ENCODE data around the gene GAN.

Gene GAN

GRCh38 chr16:81333356-81333755, 18.6 kb downstream of the GAN start:
- CTCF ChIA-PET, result no interaction called here
- Histone ChIP-seq H3K36me3 (ENCODE audit: control insufficient read depth in 2 of 2, insufficient read depth in 1 of 2, low read length in 2 of 2) (no peaks in the 10 kb centered on the region), H3K4me1 (ENCODE audit: control insufficient read depth, insufficient read depth, low read length) (peaks cover 6% of the 10 kb centered on the region; the same call in 1 of the 2 replicates), H3K27ac (ENCODE audit: extremely low read depth, low read depth, low read length) (no peak overlapping the region), H3K4me3 (ENCODE audit: low read depth, low read length) (no peak overlapping the region), H3K9me3 (ENCODE audit: control insufficient read depth, insufficient read depth, low read depth, low read length) (no peaks in the 10 kb centered on the region)
- POLR2A ChIA-PET, result no interaction called here
- peak; percentile 33; the same call in 1 of the 2 replicates for TF ChIP-seq ZNF10 (tag by site-specific recombination; IDR thresholded peaks at IDR 0.05)
- TF ChIP-seq HIC1 (tag by site-specific recombination; IDR thresholded peaks at IDR 0.05), result no peak

GRCh38 chr16:81335669-81336068, 20.9 kb downstream of the GAN start:
- Histone ChIP-seq H3K9me3 (ENCODE audit: control insufficient read depth, insufficient read depth, low read depth, low read length) (no peaks in the 10 kb centered on the region), H3K4me3 (ENCODE audit: low read depth, low read length) (no peak overlapping the region), H3K4me1 (ENCODE audit: control insufficient read depth, insufficient read depth, low read length) (no peaks in the 10 kb centered on the region), H3K36me3 (ENCODE audit: control insufficient read depth in 2 of 2, insufficient read depth in 1 of 2, low read length in 2 of 2) (no peaks in the 10 kb centered on the region), H3K27ac (ENCODE audit: extremely low read depth, low read depth, low read length) (no peak overlapping the region)
- TF ChIP-seq, protein P1, sequence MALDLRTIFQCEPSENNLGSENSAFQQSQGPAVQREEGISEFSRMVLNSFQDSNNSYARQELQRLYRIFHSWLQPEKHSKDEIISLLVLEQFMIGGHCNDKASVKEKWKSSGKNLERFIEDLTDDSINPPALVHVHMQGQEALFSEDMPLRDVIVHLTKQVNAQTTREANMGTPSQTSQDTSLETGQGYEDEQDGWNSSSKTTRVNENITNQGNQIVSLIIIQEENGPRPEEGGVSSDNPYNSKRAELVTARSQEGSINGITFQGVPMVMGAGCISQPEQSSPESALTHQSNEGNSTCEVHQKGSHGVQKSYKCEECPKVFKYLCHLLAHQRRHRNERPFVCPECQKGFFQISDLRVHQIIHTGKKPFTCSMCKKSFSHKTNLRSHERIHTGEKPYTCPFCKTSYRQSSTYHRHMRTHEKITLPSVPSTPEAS (tag by site-specific recombination; IDR thresholded peaks at IDR 0.05), result no peak
- TF ChIP-seq ZNF37A (tag by site-specific recombination; IDR thresholded peaks at IDR 0.05) (no peak), ZNF664 (tag by site-specific recombination; IDR thresholded peaks at IDR 0.05) (no peak), ZNF544 (tag by site-specific recombination; IDR thresholded peaks at IDR 0.05) (no peak), ZBTB6 (tag by site-specific recombination; IDR thresholded peaks at IDR 0.05) (no peak)
- ChIA-PET POLR2A (no interaction called here), CTCF (interaction anchor here (0.6 kb wide), 1 partner anchor 31 kb away, joined by 3 read pairs; no protein-coding TSS in a partner anchor)

- Histone ChIP-seq H3K27ac (ENCODE audit: extremely low read depth, low read depth, low read length) (no peak overlapping the region), H3K4me1 (ENCODE audit: control insufficient read depth, insufficient read depth, low read length) (no peaks in the 10 kb centered on the region), H3K36me3 (ENCODE audit: control insufficient read depth in 2 of 2, insufficient read depth in 1 of 2, low read length in 2 of 2) (no peaks in the 10 kb centered on the region), H3K9me3 (ENCODE audit: control insufficient read depth, insufficient read depth, low read depth, low read length) (no peaks in the 10 kb centered on the region), H3K4me3 (ENCODE audit: low read depth, low read length) (no peak overlapping the region)
- POLR2A ChIA-PET, result interaction anchor here (0.7 kb wide), 1 partner anchor 18 kb away, joined by 4 read pairs; no protein-coding TSS in a partner anchor
- CTCF ChIA-PET, result interaction anchor here (0.9 kb wide), 1 partner anchor 302 kb away, joined by 3 read pairs; no protein-coding TSS in a partner anchor
- TF ChIP-seq ZNF362 (tag by site-specific recombination; IDR thresholded peaks at IDR 0.05) (no peak), ZSCAN30 (tag by site-specific recombination; IDR thresholded peaks at IDR 0.05) (no peak), ZNF747 (tag by site-specific recombination; IDR thresholded peaks at IDR 0.05) (no peak), ZSCAN23 (tag by site-specific recombination; IDR thresholded peaks at IDR 0.05) (no peak), ZNF335 (tag by site-specific recombination; conservative IDR thresholded peaks at IDR 0.05) (no peak), ZNF184 (tag by site-specific recombination; IDR thresholded peaks at IDR 0.05) (no peak), GFI1B (tag by site-specific recombination; IDR thresholded peaks at IDR 0.05) (no peak), ZNF221 (tag by site-specific recombination; IDR thresholded peaks at IDR 0.05; ENCODE audit: borderline replicate concordance) (no peak), ZNF76 (tag by site-specific recombination; IDR thresholded peaks at IDR 0.05; ENCODE audit: borderline replicate concordance, low read depth) (no peak), ZNF768 (tag by site-specific recombination; IDR thresholded peaks at IDR 0.05) (no peak)
- TF ChIP-seq, protein P2, sequence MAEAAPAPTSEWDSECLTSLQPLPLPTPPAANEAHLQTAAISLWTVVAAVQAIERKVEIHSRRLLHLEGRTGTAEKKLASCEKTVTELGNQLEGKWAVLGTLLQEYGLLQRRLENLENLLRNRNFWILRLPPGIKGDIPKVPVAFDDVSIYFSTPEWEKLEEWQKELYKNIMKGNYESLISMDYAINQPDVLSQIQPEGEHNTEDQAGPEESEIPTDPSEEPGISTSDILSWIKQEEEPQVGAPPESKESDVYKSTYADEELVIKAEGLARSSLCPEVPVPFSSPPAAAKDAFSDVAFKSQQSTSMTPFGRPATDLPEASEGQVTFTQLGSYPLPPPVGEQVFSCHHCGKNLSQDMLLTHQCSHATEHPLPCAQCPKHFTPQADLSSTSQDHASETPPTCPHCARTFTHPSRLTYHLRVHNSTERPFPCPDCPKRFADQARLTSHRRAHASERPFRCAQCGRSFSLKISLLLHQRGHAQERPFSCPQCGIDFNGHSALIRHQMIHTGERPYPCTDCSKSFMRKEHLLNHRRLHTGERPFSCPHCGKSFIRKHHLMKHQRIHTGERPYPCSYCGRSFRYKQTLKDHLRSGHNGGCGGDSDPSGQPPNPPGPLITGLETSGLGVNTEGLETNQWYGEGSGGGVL (tag by site-specific recombination; IDR thresholded peaks at IDR 0.05), result no peak
- TF ChIP-seq, protein P3, sequence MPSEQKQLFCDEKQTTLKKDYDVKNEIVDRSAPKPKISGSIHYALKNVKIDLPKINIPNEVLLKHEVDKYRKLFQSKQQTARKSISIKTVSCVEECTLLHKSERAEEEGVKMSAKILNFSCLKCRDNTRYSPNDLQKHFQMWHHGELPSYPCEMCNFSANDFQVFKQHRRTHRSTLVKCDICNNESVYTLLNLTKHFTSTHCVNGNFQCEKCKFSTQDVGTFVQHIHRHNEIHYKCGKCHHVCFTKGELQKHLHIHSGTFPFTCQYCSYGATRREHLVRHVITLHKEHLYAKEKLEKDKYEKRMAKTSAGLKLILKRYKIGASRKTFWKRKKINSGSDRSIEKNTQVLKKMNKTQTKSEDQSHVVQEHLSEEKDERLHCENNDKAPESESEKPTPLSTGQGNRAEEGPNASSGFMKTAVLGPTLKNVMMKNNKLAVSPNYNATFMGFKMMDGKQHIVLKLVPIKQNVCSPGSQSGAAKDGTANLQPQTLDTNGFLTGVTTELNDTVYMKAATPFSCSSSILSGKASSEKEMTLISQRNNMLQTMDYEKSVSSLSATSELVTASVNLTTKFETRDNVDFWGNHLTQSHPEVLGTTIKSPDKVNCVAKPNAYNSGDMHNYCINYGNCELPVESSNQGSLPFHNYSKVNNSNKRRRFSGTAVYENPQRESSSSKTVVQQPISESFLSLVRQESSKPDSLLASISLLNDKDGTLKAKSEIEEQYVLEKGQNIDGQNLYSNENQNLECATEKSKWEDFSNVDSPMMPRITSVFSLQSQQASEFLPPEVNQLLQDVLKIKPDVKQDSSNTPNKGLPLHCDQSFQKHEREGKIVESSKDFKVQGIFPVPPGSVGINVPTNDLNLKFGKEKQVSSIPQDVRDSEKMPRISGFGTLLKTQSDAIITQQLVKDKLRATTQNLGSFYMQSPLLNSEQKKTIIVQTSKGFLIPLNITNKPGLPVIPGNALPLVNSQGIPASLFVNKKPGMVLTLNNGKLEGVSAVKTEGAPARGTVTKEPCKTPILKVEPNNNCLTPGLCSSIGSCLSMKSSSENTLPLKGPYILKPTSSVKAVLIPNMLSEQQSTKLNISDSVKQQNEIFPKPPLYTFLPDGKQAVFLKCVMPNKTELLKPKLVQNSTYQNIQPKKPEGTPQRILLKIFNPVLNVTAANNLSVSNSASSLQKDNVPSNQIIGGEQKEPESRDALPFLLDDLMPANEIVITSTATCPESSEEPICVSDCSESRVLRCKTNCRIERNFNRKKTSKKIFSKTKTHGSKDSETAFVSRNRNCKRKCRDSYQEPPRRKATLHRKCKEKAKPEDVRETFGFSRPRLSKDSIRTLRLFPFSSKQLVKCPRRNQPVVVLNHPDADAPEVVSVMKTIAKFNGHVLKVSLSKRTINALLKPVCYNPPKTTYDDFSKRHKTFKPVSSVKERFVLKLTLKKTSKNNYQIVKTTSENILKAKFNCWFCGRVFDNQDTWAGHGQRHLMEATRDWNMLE (tag by site-specific recombination; conservative IDR thresholded peaks at IDR 0.05; ENCODE audit: low read depth), result no peak
These were observed 22.3 kb downstream of the GAN start for GRCh38 chr16:81337097-81337496.
